Neural cell (in vitro differentiated cells): Measurements from ENCODE around the gene MSI1.

Source experiments
- CTCF ChIP-seq: fragments of 450-650 bp; IDR thresholded peaks from 2 replicates; pipeline ENCODE4 v1.5.1; 2014; ENCODE audit warnings: antibody characterized with exemption, mild to moderate bottlenecking, moderate library complexity; ENCODE audit not compliant: poor library complexity, severe bottlenecking
- EP300 ChIP-seq: fragments of 450-650 bp; conservative IDR thresholded peaks from 2 replicates; pipeline ENCODE4 v1.6.1; 2014; ENCODE audit warnings: antibody characterized with exemption, mild to moderate bottlenecking, moderate library complexity; ENCODE audit not compliant: poor library complexity, severe bottlenecking
- EZH2 ChIP-seq: fragments of 200-600, 300-800 bp; shearing (Covaris generic), sonication (generic); IDR thresholded peaks from 2 replicates; pipeline ENCODE4 v1.6.1; 2014; ENCODE audit warnings: antibody characterized with exemption, low read length, borderline replicate concordance, mild to moderate bottlenecking; ENCODE audit not compliant: insufficient read depth, poor library complexity, severe bottlenecking
- MXI1 ChIP-seq: fragments of 450-650 bp; conservative IDR thresholded peaks from 2 replicates; pipeline ENCODE4 v1.6.1; 2014; ENCODE audit warnings: antibody characterized with exemption, mild to moderate bottlenecking; ENCODE audit not compliant: poor library complexity, severe bottlenecking
- POLR2AphosphoS5 ChIP-seq: IDR thresholded peaks from 2 replicates; pipeline ENCODE4 v1.6.1; 2012
- RAD21 ChIP-seq: fragments of 450-650 bp; conservative IDR thresholded peaks from 2 replicates; pipeline ENCODE4 v1.6.1; 2014; ENCODE audit warnings: antibody characterized with exemption, mild to moderate bottlenecking, moderate library complexity
- REST ChIP-seq: IDR thresholded peaks from 2 replicates; pipeline ENCODE4 v1.6.1; 2012; ENCODE audit warnings: borderline replicate concordance
- SMC3 ChIP-seq: fragments of 450-650 bp; conservative IDR thresholded peaks from 2 replicates; pipeline ENCODE4 v1.6.1; 2014; ENCODE audit warnings: antibody characterized with exemption, mild to moderate bottlenecking, moderate library complexity; ENCODE audit not compliant: poor library complexity
- TAF1 ChIP-seq: IDR thresholded peaks from 2 replicates; pipeline ENCODE4 v1.6.1; 2012; ENCODE audit warnings: low read depth

- no peak for TF ChIP-seq EP300
- no peak for TF ChIP-seq CTCF
- TF ChIP-seq REST, result no peak
- no peak for TF ChIP-seq POLR2AphosphoS5
- TF ChIP-seq EZH2, result no peak
- no peak for TF ChIP-seq RAD21
- TF ChIP-seq MXI1, result no peak
- no peak for TF ChIP-seq SMC3
- TF ChIP-seq TAF1, result no peak
These were observed 34.9 kb upstream of the MSI1 start for GRCh38 chr12:120403869-120404268.
